ENCODE measurements around the gene TADA1. TPM values are rescaled to one million over a fixed set of nuclear protein-coding genes. Genes with fewer than 3 reads are reported as not detected.
"Not testable (repeated sequence)": the region's sequence is repeated elsewhere in the genome, so short reads cannot be mapped to it uniquely, and the experiment has no call there.

Gene TADA1
- total RNA-seq, 4 donors from 2014 or later = 6.6 to 13.5 (median 8.4) TPM

- TF ChIP-seq CTCF (IDR thresholded peaks at IDR 0.05) (no peak), POLR2A (IDR thresholded peaks at IDR 0.05) (no peak)
- Histone ChIP-seq H3K27ac (no peak overlapping the region), H3K4me1 (no peaks in the 10 kb centered on the region), H3K27me3 (no peaks in the 10 kb centered on the region), H3K9me3 (no peaks in the 10 kb centered on the region), H3K36me3 (no peaks in the 10 kb centered on the region), H3K4me3 (no peak overlapping the region)
- DNase-seq = no peak
Measured at GRCh38 chr1:166889776-166890175, 13.7 kb upstream of the TADA1 start.

DNA sequence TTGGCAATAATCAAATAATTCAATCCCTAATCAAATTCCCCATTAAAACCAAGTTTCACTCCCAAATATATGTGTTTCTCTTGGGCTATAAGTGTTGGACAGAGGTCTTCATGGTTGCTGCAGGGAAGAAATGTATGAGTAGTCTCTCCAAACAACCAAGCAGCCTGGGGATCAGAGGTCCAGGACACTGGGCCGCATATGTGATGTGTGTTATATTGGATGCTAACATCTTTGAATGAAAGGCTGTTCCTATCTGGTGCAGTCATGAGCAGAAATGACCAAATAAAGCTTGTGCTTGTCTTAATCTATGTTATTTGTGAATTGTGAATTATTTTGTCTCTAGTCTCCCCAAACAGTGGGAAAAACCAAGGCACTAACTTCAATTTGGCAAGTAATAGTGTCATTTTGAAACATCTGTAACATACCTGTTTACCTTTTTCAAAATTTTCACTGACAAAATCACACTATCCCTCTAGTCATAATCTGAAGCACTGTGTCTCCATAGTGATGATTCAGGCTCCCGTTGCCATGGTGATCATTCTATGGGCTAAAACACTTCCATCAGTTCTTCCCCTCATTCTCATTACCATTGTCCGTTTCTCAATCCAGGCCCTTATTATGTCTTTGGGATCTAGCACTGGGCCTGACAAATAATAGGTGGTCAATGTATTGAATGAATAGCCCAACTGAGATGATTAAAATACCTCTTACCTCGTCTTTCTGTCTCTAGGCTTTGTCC is 12.5 kb upstream of the TADA1 start:
- Histone ChIP-seq H3K36me3 (no peaks in the 10 kb centered on the region), H3K4me3 (no peak overlapping the region), H3K27me3 (no peaks in the 10 kb centered on the region), H3K27ac (no peak overlapping the region), H3K4me1 (peaks cover 0 to 11% (median 1%) of the 10 kb centered on the region in 4 donors), H3K9me3 (no peaks in the 10 kb centered on the region)
- TF ChIP-seq POLR2A (IDR thresholded peaks at IDR 0.05) (no peak), CTCF (IDR thresholded peaks at IDR 0.05) (no peak)
- no peak for DNase-seq

DNA sequence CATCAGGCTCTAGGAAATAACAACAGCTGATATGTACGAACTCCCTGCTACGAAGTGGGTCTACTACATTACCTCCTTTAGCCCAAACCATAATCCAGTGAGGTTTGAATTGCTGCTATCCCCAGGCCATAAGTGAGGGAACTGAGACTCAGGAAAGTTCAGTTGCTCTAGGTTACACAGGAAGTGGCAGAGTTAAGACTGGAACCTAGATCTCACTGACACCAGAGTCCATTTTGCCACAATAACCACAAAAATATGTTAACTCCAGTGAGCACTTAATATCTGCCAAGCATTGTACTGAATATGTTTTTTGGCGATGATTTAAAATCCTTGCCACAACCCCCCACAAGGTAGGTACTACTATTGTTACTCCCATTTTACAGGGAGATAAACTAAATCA is 8.9 kb upstream of the TADA1 start:
- no peak for DNase-seq
- no peaks in the 10 kb centered on the region for H3K36me3 ChIP-seq
- H3K9me3 ChIP-seq = no peaks in the 10 kb centered on the region

DNA sequence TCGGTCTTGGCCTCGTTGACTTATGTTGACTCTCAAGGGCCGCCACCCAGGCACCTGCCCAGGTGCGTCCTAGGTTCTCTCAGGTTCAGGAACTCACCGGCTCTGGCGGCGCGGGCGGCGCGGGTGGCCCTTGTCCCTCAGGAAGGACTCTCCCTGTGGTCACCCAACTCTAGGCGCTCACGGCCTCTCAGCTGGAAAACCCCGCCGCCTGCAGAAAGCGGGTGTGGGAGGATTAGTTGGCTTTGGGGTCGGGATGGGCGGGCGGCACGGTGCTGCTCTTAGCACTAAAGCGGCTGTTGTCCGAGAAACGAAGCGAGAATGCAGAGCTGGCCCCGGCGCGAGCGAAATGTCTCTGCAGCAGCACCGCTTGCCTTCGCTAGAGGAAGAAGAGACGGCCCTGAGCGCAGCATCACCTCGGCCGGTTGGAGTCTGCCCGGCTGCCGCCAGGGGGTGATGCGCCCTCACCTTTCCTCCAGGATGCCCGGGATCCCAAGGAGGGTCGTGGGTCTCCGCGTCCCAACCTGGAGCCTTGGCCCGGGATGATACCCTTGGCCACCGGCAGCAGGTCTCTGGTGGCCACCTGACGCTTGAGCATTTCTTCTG is 8.1 kb upstream of the TADA1 start:
- DNase-seq = peak; percentile 30 to 69 (median 61)
- Histone ChIP-seq H3K36me3 (no peaks in the 10 kb centered on the region), H3K4me1 (peaks cover 0 to 11% (median 1%) of the 10 kb centered on the region in 4 donors), H3K9me3 (no peaks in the 10 kb centered on the region), H3K4me3 (peak overlapping the region in 2 of 4 donors; percentile 18 to 27), H3K27me3 (no peaks in the 10 kb centered on the region), H3K27ac (no peak overlapping the region)
- TF ChIP-seq POLR2A (IDR thresholded peaks at IDR 0.05) (no peak), CTCF (IDR thresholded peaks at IDR 0.05) (peak; percentile 16 to 55 (median 52))

More for the DNA sequence above, 8.9 kb upstream of the TADA1 start:
- Histone ChIP-seq H3K27me3 (no peaks in the 10 kb centered on the region), H3K4me1 (peaks cover 0 to 11% (median 1%) of the 10 kb centered on the region in 4 donors), H3K4me3 (no peak overlapping the region), H3K27ac (no peak overlapping the region)
- TF ChIP-seq POLR2A (IDR thresholded peaks at IDR 0.05) (no peak), CTCF (IDR thresholded peaks at IDR 0.05) (no peak)

GRCh38 chr1:166882893-166883292 is 6.8 kb upstream of the TADA1 start:
- Histone ChIP-seq H3K27me3 (no peaks in the 10 kb centered on the region), H3K4me3 (no peak overlapping the region), H3K4me1 (peaks cover 0 to 11% (median 1%) of the 10 kb centered on the region in 4 donors), H3K36me3 (no peaks in the 10 kb centered on the region), H3K9me3 (no peaks in the 10 kb centered on the region), H3K27ac (no peak overlapping the region)
- no peak for TF ChIP-seq CTCF (IDR thresholded peaks at IDR 0.05)
- no peak for TF ChIP-seq POLR2A (IDR thresholded peaks at IDR 0.05)
- no peak for DNase-seq

GRCh38 chr1:166878173-166878917 is 2.3 kb upstream of the TADA1 start:
- not testable (repeated sequence) for H3K4me3 ChIP-seq, DNase-seq, H3K27ac ChIP-seq, H3K9me3 ChIP-seq, H3K36me3 ChIP-seq, H3K27me3 ChIP-seq
- H3K4me1 ChIP-seq = peaks cover 0 to 19% (median 0%) of the 10 kb centered on the region in 4 donors
